Limb (tissue), 2 donors: ENCODE measurements around the gene ZNF609.
"Not testable (repeated sequence)": the region's sequence is repeated elsewhere in the genome, so short reads cannot be mapped to it uniquely, and the experiment has no call there.

ENCODE experiments used
- DNase-seq, 2 donors: peaks; one replicate each; pipeline ENCODE4 v3.0.0-alpha.2; 2016; ENCODE audit errors: extremely low spot score in 2 of 2

ZNF609 gene

DNA sequence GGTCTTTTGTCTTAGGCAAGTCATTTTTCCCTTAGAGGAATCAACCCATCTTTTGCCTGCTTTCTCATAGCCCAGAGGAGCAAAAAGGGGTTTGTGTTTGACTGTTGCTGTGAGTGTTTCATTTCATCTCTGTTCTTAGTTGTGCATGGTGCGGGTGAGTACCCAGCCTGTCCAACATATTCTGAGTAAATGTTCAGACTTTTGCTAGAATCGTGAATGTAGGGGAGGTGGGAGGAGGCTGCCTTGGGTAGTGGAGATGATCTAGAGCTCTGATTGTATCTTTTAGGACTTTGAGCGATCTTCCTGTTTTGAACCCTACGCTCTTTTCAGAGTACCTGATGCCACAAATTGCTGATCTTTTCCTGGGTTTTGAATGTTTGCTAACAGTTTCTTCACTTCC is 123.1 kb downstream of the ZNF609 start:
- DNase-seq: no peak

DNA sequence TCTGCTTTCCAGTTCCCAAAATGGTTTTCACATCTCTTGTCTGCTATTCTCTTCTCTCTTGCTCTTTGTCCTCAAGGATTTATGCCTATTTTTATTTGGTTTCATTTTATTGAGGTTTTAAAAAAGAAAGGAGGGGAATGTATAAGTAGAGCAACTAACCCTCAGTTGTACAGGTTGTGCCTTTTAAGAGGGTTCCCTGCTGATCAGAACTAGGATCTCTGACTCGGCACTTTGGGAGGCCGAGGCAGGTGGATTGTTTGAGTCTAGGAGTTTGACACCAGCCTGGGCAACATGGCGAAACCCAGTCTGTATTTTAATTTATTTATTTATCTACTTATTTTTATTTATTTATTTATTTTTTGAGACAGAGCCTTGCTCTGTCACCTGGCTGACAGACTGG is 123.6 kb downstream of the ZNF609 start:
- no peak for DNase-seq

DNA sequence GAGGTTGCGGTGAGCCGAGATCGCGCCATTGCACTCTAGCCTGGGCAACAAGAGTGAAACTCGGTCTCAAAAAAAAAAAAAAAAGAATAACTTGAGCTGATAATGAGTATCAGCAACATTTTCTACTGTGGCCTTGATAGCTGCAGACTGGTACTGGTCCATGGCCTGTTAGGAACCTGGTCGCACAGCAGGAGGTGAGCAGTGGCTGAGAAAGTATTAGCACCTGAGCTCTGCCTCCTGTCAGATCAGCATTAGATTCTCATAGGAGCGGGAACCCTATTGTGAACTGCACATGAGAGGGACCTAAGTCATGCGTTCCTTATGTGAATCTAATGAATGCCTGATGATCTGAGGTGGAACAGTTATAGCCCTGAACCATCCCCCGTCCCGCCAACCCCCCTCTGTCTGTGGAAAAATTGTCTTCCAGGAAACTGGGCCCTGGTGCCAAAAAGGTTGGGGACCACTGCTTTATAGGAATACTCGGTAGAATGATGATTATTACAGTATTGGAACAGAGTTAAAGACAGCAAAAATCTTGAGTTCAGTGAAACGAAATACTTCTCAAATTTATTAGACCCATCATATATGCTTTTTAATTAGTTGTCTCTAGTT is 126.0 kb downstream of the ZNF609 start:
- peak in 1 of 2 donors; percentile 43 for DNase-seq

DNA sequence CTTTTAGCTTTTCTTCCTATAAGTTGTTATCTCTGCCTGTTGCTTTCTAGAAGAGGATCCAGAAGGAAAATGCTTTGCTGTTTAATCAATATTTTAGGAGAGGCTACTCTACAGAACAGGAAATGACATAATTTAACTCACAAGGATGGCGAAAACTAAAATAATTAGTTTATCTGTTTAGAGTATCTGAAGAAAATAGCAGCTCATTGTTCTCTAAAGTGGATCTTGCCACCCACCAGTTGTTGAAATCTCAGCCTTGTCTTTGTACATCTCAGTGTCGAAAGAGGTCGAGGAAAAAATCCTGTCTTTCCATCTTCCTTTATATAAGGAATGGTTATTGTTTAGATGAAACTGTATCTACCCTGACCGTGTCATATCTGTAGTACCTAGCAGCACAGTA is 126.6 kb downstream of the ZNF609 start:
- DNase-seq: no peak

DNA sequence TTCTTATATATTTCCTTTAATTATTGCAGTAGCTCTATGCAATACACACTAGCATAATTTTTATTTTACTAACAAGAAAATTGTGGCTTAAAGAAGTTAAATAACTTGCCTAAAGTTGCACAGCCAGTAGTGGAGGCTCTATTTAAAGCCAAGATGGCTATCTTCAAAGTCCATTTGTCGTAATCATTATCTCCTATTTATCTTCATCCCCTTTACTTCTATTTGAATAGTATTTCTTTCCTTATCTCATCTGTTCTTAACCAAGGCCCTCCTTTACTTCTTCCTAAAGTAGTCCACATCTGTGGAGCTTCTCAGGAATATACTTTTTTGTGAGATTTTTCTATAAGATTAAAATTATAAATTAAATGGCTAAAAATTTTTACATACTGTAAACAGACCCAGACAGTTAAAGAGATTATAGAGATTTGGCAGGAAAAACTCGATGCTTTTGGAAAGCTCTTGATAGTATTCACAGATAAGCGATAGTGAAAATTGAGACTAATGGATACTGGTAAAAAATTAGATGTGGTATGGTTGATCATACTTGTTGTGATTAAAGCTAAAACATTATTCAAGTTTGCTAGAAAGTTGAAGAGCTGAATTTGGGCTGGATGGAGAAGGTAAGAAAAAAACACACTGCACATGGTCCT is 129.2 kb downstream of the ZNF609 start:
- DNase-seq: no peak

DNA sequence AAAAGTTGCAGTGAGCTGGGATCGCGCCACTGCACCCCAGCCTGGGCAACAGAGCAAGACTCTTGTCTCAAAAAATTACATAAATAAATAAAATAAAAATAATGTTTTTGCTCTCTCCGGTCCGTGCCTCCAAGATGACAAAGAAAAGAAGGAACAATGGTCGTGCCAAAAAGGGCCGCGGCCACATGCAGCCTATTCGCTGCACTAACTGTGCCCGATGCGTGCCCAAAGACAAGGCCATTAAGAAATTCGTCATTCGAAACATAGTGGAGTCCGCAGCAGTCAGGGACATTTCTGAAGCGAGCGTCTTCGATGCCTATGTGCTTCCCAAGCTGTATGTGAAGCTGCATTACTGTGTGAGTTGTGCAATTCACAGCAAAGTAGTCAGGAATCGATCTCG is 132.5 kb downstream of the ZNF609 start:
- not testable (repeated sequence) for DNase-seq

DNA sequence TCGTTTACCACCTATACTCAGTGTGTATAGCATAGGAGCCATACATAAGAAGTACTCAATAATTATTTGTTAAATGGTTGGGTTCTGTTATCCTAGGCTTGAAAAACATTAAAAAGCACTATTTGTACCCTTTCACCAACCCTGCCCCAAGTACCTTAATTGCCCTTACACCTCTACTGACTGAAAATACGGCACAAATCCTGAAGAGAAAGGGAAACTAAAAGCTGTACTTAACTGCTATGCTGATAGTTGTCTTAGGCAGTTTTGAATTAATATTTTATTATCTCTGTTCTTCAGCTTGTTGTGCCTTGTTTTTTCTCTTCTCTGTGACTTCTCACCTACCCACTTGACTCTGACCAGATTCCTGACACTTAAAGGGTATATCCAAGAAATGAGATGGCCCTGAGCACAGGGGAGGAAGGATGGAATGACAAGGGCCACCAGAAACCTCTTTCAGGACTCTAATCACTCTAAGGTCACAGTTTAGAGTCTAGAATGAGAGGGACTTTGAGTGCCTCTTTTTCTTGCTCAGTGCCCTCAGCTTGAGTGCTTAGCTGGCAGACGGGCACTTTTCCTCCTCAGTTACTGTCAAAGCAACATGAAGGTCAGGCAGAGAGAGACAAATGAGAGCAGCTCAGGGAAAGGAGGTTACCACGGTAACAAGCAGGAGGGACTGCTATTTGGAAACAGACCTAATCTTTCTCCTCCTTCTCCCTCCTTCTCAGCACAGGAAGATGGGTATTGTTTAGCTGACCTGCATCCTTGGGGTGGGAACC is 136.5 kb downstream of the ZNF609 start:
- peak in 1 of 2 donors; percentile 40 for DNase-seq

DNA sequence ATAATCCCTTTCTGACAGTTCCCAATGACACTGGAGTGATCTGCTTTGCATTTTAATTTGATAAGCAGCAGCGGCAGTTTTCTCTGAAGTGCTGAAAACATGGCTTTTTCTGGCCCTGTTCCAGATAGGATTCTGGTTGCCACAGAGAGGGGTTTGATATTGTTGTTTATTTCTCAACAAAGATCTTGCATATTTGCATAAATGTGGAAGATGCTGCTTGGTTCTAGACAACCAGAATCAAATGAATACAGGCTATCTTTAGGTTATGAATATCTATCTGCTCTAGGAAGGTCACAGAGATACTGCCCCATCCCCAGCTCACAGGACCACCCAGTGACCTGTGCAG is 137.1 kb downstream of the ZNF609 start:
- no peak for DNase-seq

DNA sequence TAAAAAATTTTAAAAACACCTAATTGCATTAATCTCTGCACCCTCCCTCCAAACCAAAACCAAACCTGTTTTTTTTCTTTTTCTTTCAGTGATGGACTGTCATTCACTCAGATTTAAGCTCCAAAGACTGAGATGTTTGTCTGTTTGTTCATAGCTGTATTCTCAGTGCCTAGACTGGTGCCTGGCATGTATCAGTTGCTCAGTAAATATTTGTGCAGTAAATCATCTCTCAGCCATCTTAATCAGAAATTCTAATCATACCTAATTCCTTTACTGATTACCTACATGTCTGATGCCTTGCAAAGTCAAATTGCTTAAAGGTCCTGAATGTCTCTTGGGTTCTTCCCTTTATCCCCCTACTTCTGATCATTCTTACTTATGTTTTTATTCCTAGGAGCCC is 138.8 kb downstream of the ZNF609 start:
- DNase-seq: no peak

DNA sequence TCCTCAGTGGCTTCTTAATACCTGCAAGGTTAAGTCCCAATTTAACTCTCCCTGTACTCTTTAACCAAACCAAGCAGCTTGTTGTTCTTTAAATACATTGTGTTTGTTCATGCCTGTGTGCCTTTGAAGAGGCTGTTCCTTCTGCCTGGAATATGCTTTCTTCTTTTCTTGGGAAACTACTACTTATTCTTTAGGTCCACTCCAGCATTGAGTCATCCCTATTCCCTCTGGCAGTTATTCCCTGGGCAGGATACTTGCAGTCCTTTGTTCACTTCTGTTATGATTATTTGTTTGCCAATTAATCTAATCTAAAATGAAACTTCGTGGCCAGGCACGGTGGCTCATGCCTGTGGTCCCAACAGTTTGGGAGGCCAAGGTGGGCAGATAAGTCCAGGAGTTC is 139.3 kb downstream of the ZNF609 start:
- no peak for DNase-seq

DNA sequence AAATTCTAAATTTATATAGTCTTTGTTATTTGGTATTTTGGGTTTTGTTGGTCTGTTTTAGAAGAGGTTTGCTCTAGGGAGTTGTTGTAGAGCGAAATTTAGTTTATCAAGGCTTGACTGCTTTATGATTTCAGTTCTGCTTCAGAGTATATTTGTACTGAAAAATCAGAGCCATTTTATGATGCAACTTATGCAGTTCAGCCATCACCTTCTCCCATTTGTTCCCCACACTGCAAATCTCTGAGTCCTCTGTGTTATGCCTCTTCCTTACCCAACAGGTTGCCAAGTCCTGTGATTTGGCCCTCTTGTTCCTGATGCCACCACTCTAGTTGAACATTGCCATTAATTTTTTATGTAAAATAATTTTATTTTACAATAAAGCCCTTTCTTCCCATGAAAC is 140.4 kb downstream of the ZNF609 start:
- no peak for DNase-seq

DNA sequence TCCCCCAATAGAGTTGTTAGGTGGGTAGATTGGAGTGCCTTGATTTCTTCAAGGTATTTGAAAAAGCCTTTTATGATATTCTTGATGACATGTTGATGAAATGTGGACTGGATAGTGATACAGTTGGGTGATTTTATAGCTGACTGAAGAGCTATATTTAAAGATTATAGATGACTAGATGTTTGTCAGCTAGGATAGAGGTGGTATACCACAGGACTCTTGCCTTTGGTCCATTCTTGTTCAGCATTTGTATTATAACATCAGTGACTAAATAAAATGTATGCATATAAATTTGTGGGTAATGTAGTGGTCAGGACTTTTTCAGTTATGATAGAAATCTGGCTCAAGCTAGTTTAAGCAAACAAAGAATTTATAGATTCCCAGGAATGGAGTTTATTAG is 143.9 kb downstream of the ZNF609 start:
- DNase-seq: no peak

DNA sequence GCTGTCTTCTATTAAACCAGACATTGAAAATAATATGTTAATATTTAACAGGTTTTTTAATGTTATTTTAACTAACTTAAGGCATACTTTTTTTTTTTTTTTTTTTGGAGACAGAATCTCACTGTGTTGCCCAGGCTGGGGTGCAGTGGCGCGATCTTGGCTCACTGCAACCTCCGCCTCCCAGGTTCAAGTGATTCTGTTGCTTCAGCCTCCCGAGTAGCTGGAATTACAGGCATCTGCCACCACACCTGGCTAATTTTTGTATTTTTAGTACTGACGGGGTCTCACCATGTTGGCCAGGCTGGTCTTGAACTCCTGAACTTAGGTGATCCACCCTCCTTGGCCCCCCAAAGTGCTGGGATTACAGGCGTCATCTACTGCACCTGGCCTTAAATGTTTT is 147.0 kb downstream of the ZNF609 start:
- not testable (repeated sequence) for DNase-seq

DNA sequence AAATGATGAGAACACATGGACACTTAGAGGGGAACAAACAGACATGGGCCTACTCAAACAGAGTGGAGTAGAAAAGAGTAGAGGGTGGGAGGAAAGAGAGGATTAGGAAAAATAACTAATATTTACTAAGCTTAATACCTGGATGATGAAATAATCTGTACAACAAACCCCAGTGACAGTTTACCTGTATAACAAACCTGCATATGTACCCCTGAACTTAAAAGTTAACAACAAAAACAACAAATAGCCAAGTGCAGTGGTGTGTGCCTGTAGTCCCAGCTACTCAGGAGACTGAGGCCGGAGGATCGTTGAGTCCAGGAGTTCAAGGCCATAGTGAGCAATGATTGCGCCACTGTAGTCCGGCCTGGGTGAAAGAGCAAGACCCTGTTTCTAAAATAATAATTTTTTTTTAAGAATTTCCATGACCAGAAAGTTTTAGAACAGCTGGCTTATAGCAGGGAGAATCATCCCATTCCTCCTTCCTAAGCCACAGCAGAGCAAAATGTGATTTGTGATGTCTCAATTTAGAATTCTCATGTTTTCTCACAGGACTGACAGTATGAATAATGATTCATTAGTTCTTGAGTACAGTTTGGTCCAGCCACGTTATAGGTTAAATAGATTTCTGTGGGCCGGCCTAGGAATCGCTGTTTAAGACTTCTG is 150.0 kb downstream of the ZNF609 start:
- DNase-seq: no peak

DNA sequence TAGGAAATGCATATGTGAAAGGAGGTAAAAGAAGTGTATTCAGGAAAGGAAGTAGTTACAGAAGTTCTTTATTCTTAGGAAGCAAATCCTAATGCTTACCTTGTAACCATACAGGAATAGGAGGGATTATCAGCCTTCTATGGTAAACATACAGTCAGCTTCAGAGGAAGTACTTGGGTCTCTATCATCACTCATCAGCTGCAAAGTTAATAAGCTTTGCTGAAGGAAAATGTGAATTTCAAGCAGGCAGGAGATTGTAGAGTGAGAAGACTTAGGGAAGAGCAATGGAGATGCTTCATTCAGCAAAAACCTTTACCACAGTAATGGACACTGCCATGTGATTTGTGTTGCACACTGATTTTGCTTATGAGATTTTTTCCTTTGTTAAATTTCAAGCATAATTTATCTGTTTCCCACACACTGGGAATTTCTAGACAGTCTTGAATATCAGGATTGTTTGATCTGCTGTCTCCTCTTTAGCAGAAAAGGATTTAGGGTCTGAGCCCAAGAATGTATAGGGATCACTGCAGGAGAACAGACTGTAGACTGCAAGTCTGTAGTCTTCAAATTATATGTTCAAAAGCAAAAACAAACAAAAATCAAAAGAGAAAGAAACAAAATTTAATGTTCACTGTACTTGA is 150.8 kb downstream of the ZNF609 start:
- DNase-seq: no peak

DNA sequence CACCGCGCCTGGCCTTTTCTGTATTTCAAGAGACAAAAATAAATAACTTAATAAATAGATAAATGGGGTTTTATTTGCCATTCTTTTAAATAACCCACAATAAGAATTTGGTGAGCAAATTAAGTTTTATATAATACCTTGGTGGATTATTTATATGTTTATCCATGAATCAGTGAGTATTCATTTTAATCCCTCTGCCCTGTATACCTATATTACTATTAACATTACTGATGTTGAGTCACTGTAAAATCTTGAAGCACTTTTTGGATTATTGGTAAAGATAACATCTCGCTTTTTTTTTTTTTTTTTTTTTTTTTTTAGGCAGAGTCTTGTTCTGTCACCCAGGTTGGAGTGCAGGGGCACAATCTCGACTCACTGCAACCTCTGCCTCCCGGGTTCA is 154.1 kb downstream of the ZNF609 start:
- DNase-seq: no peak

DNA sequence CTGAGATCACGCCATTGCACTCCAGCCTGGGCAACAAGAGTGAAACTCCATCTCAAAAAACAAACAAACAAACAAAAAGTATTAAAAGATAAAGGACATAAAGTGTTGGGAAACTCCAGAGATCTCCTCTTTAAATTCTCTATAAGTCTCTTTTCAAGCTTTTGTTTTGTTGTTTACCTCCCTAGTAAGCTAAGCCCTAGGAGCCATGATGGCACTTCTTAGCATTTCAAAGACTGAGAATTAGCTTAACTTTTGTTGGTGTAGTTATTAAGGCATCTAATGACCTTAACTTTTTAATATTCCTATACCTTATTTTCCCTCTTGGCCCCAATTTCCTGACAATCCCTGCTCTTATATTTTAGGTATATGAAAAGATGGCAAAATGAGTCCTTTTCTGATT is 157.3 kb downstream of the ZNF609 start:
- no peak for DNase-seq

DNA sequence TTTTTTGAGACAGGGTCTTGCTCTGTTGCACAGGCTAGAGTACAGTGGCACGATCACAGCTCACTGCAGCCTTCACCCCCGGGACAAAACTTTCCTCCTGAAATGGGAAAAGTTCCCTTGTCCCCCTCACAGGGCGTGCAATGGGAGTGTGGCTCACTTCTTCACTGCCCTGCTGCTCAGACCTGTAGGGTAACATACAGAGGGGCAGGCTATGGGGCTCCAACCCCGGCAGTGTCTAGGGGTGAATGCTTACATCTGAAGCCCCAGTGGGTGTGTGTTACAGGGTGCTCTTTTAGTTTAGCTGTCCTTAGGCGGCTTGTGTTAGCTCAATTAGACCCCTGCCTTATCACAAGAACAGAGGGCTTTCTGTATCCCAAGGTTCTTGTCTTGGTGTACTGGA is 157.8 kb downstream of the ZNF609 start:
- no peak for DNase-seq

DNA sequence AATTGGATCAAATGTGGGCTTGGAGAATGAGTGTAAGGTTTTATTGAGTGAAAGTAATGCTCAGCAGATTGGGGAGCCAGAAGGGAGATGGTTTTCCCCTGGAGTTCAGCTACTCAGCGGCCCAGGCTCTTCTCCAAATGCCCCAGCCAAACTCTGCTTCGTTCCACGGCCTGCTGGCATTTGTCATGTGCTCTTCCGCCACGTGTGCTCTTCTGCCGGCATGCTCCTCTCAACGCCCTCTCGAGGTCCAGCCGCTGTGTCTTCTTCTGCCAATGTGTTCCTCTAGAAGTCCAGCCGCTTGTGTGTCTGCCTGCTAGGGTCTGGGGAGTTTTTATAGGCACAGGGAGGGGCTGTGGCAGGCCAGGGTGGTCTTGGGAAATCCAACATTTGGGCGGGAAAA is 158.2 kb downstream of the ZNF609 start:
- no peak for DNase-seq

DNA sequence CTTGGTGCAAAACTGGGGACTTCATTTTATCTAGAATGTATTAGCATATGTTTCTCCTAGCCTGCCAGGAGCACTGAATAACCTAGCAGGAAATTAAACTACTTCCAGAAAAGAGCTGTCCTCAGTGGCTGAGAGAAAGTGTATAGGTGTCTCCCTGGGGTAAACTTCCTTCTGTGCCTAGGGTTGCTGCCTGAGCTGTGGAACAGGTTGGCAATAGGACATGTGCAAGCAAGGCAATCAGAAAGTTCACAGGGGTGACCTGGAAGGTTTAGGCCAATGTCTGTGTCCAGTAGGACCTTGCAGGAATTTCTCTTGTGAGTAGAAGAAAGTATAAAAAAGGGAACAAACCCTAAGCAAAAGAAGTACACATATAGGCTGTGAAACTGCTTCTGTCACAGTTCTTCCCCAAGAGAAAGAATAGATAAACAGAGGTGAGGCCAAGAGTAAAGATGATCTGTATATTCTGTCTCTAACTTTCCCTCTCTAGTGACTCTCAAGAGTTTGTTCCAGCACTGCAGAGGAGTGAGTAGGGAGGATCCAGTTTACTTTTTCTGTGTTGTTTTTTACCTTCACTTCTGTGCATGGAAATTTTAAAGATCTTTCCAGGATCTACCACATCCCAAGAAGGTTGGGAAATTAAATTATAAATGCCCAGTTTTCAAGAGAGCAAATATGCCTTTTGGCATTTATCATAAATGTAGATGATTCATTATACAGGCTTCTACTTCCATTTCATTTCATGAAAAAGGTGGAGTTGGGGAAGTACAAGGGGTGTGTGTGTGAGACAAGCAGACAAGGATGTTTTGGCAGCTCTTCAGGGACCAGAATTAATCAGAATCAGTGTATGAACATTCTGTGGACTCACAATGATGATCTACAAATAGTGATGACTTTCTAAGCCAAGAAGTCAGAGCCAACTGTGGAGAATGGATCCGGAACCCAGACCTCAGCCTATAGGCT is 159.8 kb downstream of the ZNF609 start:
- no peak for DNase-seq

DNA sequence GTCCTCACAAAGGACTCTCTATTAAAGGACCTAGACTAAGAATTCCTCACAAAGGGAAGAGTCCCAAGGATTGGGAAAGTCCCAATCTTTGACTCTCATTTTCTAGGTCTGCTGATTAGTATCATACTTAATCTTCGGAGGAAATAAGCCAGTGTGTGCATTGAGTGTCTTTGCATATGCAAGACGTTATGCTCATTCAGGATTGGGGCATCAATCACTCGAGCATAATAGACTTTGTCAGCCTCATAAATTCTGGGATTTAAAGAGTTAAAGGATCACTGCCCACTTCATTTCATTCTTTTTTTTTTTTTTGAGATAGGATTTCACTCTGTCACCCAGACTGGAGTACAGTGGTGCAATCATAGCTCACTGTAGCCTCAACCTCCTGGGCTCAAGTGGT is 160.7 kb downstream of the ZNF609 start:
- no peak for DNase-seq
